CD4-positive, alpha-beta T cell treated with Interleukin-4 for 4 hours (primary cell): ENCODE data around the gene EPHX1.
"Not testable (repeated sequence)": the region's sequence is repeated elsewhere in the genome, so short reads cannot be mapped to it uniquely, and the experiment has no call there.

Source experiments
- DNase-seq: peaks from one replicate; pipeline ENCODE4 v3.0.0-alpha.2; 2020

EPHX1 gene

DNA sequence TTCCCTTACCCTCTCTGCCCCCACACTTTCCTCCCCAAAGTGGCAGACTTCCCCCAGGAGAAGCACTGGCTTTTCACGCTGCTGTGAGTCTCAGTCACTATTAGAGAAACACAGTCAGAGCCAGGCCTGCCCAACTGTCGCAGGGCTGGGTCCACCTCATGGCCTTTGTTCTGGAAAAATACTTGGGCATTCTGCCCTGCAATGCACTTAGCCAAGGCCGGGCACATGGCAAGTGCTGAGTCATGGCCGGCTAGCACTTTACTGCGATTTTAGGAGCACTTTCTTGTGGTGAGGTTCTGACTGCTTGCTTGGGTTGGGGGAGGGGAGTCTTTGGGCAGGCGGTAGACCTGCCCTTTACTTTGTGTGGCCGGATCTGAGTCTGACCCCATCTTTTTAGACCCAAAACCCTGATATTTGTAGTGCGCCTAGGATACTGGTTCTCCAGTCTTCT lies 7.7 kb downstream of the EPHX1 start:
- DNase-seq = no peak

DNA sequence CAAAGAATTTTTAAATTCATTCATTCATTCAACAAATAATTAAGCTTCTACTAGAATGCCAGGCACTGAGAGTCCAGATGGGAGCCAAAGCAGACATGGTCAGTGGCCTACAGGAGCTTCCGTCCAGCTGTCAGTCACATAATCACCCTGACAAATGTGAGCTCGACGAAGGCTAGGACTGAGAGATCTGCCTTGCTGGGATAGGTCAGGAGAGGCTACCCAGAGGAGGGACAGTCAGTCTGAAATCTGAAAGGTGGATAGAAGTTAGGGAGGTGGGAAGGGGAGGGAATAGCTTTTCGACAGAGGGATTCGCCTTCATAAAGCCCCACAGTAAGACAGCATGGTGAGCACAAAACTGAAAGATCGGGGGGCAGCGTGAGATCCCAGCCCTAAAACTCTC lies 8.3 kb downstream of the EPHX1 start:
- DNase-seq = no peak

DNA sequence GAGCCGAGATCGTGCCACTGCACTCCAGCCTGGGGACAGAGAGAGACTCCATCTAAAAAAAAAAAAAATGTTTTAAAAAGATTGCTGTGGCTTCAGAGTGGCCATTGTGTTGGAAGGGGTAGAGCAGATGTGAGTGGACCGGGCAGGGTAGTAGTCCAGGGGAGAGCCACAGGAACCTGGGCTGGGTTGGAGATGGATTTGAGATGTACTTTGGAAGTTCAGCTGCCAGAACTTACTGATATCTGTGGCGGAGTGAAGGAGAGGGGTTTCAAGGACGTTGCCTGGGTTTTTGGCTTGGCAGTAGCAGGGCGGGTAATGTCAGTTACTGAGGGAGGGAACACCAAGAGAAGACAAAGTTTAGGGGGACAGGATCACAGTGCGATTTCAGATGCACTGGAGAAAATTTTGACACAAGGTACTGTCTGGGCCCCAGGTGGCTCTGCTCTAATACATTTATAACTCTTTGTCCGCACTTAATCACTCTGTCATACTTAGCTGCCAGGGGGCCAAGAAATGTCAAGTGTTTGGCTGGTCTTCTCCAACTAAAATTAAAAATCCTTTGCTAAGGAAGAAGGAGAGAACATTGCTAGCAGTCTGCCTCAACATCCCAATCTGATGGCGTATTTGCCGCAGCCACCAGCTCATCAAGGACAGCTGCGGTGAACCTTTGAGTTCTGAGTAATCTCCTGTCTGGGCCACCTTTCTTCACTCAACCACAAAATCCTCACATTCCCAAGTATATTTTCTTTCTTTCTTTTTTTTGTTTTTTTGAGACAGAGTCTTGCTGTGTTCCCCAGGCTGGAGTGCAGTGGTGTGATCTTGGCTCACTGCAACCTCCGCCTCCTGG lies 9.6 kb downstream of the EPHX1 start:
- DNase-seq = no peak

- DNase-seq = no peak
Observed at GRCh38 chr1:225820522-225821120, 10.7 kb downstream of the EPHX1 start.

DNA sequence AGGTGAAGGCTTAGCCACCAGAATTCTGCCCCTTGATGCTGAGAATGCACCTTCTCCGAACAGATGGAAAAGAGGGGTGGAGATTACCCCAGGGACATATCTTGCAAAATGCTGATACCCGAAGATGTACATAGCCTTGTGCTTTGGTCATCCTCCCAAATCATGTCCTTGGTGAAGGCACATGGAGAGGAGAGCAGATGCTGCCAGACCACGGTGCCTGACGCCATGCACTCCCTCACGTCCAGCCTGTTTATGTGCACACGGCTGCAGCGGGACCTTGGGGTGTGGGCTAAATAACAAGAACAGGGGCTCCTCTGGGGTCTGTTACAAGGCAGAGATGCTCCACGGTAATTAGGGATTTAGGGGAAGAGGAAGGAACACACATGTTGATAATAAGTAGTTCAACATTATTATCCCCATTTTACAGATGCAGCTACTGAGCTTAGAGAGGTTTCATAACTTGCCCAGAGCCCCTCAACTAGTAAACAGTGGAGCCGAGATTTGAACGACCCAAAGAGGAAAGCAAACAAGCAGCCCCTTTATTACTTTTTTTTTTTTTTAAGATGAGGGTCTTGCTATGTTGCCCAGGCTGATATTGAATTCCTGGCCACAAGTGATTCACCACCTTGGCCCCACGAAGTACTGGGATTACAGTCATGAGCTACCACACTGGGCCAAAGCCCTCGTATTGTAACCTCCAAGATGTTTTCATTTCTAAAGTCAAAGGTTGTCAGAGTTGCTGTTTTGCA lies 12.9 kb downstream of the EPHX1 start:
- DNase-seq = no peak

DNA sequence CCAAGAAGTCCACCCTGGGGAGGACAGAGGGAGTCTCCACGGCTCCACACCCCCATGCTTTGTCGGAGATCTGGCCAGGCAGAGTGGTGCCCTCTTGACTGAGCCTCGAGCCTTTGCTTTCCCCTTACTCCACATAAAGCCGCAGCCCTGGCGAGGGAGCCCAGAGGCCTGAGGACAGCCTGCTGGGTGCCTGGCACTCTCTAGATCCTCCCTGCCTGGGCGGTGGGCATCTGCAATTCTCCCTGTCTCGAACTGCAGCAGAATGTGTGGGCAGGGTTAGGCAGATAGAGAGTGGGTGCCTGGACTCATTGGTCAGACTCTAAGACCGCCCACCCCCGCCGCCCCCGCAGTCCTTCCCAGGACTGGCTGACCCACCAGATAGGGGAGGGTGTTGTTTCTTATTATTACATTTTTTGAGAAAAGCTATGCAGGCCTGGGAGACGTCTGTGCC lies 13.9 kb downstream of the EPHX1 start:
- DNase-seq = no peak

GRCh38 chr1:225824533-225824941 lies 14.6 kb downstream of the EPHX1 start:
- no peak for DNase-seq

DNA sequence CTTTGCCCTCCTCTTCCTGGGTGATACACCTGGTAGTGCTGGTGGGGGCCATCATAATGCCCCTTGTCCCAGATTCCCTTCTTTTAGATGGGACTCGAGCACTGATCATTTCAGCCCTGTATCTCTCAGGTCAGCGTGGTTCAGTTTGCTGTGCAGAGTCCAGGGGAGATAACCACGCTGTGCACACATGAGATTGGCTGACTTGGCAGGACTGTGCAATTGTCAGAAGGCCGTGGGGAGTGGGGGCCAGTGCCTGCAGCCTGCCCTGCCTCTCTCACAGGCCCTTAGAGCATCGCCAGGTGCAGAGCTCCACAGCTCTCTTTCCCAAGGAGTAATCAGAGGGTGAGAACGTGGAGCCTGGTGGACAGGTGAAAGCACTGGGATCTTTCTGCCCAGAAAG lies 15.2 kb downstream of the EPHX1 start:
- DNase-seq = no peak

DNA sequence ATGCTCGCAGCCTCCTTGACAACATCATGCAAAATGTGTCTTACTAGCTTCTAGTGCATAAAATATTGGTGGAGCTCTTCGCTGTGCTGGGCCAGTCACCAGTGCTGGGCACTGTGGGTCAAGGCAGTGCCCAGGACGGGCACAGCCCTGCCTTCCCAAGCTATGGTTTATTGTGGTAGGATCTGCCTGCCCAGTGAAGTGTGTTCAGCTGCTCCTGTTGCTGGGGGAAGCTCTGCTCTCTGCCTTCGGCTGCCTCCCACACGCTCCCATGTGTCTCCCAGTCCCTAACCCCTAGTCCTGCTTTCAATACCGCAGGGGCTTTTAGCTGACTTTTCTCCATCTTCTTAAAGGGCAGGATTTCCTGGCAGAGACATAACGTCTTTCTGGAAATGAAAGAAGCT lies 15.7 kb downstream of the EPHX1 start:
- DNase-seq = no peak

- DNase-seq = no peak
Observed at GRCh38 chr1:225827076-225827475, 17.2 kb downstream of the EPHX1 start.

- no peak for DNase-seq
Observed at GRCh38 chr1:225828706-225829345, 18.9 kb downstream of the EPHX1 start.

DNA sequence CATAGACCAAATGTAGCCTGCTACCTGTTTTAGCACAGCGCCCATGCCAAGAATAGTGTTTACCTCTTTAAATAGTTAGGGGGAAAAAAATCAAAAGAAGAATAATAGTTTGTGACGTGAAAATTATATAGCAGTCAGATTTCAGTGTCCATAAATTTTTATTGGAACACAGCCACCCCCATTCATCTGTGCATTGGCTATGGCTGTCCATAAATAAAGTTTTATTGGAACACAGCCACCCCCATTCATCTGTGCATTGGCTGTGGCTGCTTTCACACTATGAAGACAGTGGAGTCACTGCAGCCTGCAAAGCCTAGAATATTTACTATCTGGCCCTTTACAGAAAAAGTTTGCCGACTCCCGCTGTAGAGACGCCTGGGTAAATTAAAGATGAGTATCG lies 20.9 kb downstream of the EPHX1 start:
- no peak for DNase-seq

DNA sequence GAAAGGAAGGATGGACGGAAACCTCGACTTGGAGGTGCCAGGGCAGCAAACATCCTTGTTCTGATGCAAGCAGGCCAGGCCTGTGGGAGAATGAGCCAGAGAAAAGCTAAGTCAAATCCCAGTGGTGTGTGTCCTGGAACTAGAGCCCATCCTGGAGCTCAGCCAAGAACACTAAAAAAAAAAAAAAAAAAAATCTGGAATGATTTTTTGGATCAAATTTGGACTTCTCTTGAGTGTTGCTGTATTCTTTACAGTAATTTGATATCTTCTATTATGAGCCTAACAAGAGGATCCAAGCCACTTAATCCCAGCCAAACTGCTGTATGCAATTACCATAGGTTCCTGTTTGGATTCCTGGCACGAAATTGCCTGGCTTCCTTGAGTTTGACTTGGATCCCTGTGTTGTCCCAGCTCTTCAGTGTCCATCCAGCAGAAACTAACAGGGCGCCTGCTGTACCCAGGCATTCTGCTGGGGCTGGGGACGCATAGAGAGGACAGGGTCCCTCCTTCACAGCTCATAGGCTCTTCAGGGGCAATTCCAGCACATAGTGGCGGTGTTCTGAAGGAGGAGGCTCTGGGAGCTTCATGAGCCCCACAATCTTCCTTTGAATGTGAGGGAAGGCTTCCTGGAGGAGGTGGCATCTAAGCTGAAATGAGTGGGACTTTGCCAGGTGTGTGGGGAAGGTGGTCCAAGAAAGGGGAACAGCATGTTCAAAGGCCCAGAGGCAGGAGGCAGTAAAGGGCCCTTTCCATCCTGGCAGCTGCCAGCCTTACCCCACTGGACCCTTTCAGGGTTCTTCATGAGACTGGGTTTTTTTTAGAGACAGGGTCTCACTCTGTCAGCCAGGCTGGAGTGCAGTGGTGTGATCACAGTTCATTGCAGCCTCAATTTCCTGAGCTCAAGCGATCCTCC lies 24.7 kb downstream of the EPHX1 start:
- DNase-seq = no peak

DNA sequence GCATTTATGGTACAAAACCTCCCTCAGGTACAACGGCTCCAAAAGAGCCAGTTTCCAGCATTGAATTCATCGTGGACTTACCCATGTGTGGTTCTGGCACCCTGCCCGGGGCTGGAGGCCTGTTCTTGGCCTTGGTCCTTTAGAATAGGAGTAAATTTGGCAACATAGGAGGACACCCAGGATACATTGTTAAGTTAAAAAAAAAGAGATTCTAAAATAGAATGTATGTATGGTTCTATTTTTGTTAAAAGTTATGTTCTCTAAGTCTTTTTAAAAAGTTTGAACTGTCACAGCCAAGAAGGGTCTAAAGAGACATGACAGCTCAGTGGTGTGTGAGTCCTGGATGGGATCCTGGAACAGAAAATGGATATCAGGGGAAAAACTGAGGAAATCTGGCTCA lies 25.9 kb downstream of the EPHX1 start:
- DNase-seq = no peak

GRCh38 chr1:225836296-225836695 lies 26.4 kb downstream of the EPHX1 start:
- not testable (repeated sequence) for DNase-seq

GRCh38 chr1:225838793-225839192 lies 28.9 kb downstream of the EPHX1 start:
- no peak for DNase-seq

DNA sequence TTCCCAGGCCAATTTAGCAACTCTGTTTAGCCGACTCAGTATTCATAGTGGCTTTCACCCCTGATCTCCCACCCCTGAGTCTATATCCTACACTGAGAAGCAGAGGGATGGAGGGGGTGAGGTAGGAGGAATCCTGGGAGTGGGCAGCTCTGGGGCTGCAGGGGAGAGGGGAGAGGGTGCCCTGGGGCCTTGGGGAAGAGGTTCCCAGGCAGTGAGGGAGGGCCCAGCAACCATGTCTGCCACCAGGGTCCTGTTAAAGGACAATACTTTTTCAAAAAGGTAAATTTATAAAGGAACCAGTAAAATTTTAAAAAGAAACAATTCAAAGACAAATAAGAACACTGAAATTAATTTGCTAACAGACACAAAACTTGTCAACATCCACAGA lies 30.3 kb downstream of the EPHX1 start:
- no peak for DNase-seq

DNA sequence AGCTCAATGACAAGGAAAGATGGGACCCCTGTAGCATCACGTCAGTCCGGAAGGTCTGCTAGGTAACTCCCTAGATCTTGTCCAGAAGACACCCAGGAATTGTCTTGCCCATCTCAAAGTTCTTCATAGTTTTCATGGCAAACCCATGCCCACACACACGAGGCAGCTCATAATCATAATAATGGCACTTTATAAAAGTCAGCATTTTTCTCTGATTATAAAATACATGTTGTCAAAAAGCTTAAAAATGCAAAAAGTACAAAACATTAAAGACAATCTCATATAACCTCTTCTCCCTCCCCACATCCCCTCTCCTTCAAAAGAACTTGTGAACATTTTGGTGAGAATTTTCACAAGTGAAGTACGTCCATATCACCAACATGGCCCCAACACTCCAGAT lies 30.8 kb downstream of the EPHX1 start:
- DNase-seq = no peak

- DNase-seq = no peak
Observed at GRCh38 chr1:225842074-225842473, 32.1 kb downstream of the EPHX1 start.

GRCh38 chr1:225842788-225843425 lies 33.0 kb downstream of the EPHX1 start:
- DNase-seq = no peak

GRCh38 chr1:225843426-225843795 lies 33.5 kb downstream of the EPHX1 start:
- no peak for DNase-seq
